ENCODE data around the gene ZNF829.

GRCh38 chr19:36939153-36939552 is 23.1 kb upstream of the ZNF829 start:
- TF ChIP-seq POLR2AphosphoS5 (IDR thresholded peaks at IDR 0.05; ENCODE audit: low read length) (no peak), CUX1 (IDR thresholded peaks at IDR 0.05; ENCODE audit: insufficient replicate concordance, low read depth, low read length) (no peak), NBN (IDR thresholded peaks at IDR 0.05) (no peak), ZNF274 (IDR thresholded peaks at IDR 0.05; ENCODE audit: insufficient read depth, insufficient read length) (no peak), CTCF (IDR thresholded peaks at IDR 0.05 in 2 of 3, conservative IDR thresholded peaks at IDR 0.05 in 1 of 3; ENCODE audit: control insufficient read depth in 2 of 3, extremely low read depth in 1 of 3, insufficient read depth in 1 of 3, low read depth in 3 of 3, low read length in 3 of 3) (no peak)

Measured in GM12878 (cell line).